HG03432 (cell line): ENCODE data around the gene NRXN3.

ENCODE experiments used
- ATAC-seq: cut with Tn5 transposase; IDR thresholded peaks from one replicate; pipeline ENCODE4 v1.9.1; 2021; ENCODE audit warnings: mild to moderate bottlenecking, moderate library complexity; ENCODE audit not compliant: unreplicated experiment

Gene NRXN3

GRCh38 chr14:79304279-79304678 lies 1134.1 kb downstream of the NRXN3 start:
- no peak for ATAC-seq

- no peak for ATAC-seq
Measured at GRCh38 chr14:79306546-79306945, 1136.4 kb downstream of the NRXN3 start.

GRCh38 chr14:79318371-79318770 lies 1148.2 kb downstream of the NRXN3 start:
- ATAC-seq = no peak

GRCh38 chr14:79320561-79320960 lies 1150.4 kb downstream of the NRXN3 start:
- ATAC-seq = no peak

- no peak for ATAC-seq
Measured at GRCh38 chr14:79321070-79321469, 1150.9 kb downstream of the NRXN3 start.

- no peak for ATAC-seq
Measured at GRCh38 chr14:79325071-79325470, 1154.9 kb downstream of the NRXN3 start.

- ATAC-seq = no peak
Measured at GRCh38 chr14:79325557-79325956, 1155.4 kb downstream of the NRXN3 start.

GRCh38 chr14:79328863-79329262 lies 1158.7 kb downstream of the NRXN3 start:
- ATAC-seq = no peak

- ATAC-seq = no peak
Measured at GRCh38 chr14:79331830-79332229, 1161.7 kb downstream of the NRXN3 start.

- ATAC-seq = no peak
Measured at GRCh38 chr14:79332504-79333197, 1162.5 kb downstream of the NRXN3 start.

GRCh38 chr14:79333198-79333546 lies 1163.0 kb downstream of the NRXN3 start:
- no peak for ATAC-seq

- ATAC-seq = no peak
Measured at GRCh38 chr14:79334272-79334671, 1164.1 kb downstream of the NRXN3 start.

- ATAC-seq = no peak
Measured at GRCh38 chr14:79337761-79338160, 1167.6 kb downstream of the NRXN3 start.

- no peak for ATAC-seq
Measured at GRCh38 chr14:79342942-79343341, 1172.8 kb downstream of the NRXN3 start.

- no peak for ATAC-seq
Measured at GRCh38 chr14:79351011-79351410, 1180.8 kb downstream of the NRXN3 start.

- ATAC-seq = no peak
Measured at GRCh38 chr14:79352076-79352630, 1182.0 kb downstream of the NRXN3 start.

- ATAC-seq = no peak
Measured at GRCh38 chr14:79354336-79354735, 1184.2 kb downstream of the NRXN3 start.

- ATAC-seq = no peak
Measured at GRCh38 chr14:79356040-79356439, 1185.9 kb downstream of the NRXN3 start.

GRCh38 chr14:79357307-79357706 lies 1187.1 kb downstream of the NRXN3 start:
- ATAC-seq = no peak

GRCh38 chr14:79363291-79363690 lies 1193.1 kb downstream of the NRXN3 start:
- ATAC-seq = no peak

- no peak for ATAC-seq
Measured at GRCh38 chr14:79369359-79370332, 1199.5 kb downstream of the NRXN3 start.

- ATAC-seq = no peak
Measured at GRCh38 chr14:79370969-79371368, 1200.8 kb downstream of the NRXN3 start.
